B cell (primary cell): ENCODE data around the gene LIPF.
"Not testable (repeated sequence)": the region's sequence is repeated elsewhere in the genome, so short reads cannot be mapped to it uniquely, and the experiment has no call there.

Experiments
- EZH2 ChIP-seq: IDR thresholded peaks from 2 replicates; pipeline ENCODE4 v1.6.1; 2012; ENCODE audit warnings: borderline replicate concordance, low read depth, mild to moderate bottlenecking, moderate library complexity, low read length; ENCODE audit not compliant: insufficient read depth, poor library complexity, severe bottlenecking
- TF ChIP-seq, protein P1 (sequence below): fragments of 200-600 bp; IDR thresholded peaks from one replicate; pipeline ENCODE4 v1.8.0; 2022; ENCODE audit warnings: antibody characterized with exemption, mild to moderate bottlenecking

DNA sequence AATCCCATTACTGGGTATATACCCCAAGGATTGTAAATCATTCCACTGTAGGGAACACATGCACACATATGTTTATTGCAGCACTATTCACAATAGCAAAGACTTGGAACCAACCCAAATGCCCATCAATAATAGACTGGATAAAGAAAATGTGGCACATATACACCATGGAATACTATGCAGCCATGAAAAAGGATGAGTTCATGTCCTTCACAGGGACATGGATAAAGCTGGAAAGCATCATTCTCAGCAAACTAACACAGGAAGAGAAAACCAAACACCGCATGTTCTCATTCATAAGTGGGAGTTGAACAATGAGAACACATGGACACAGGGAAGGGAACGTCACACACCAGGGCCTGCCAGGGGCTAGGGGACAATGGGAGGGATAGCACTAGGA is 1.1 kb upstream of the LIPF start:
- TF ChIP-seq, protein P1, sequence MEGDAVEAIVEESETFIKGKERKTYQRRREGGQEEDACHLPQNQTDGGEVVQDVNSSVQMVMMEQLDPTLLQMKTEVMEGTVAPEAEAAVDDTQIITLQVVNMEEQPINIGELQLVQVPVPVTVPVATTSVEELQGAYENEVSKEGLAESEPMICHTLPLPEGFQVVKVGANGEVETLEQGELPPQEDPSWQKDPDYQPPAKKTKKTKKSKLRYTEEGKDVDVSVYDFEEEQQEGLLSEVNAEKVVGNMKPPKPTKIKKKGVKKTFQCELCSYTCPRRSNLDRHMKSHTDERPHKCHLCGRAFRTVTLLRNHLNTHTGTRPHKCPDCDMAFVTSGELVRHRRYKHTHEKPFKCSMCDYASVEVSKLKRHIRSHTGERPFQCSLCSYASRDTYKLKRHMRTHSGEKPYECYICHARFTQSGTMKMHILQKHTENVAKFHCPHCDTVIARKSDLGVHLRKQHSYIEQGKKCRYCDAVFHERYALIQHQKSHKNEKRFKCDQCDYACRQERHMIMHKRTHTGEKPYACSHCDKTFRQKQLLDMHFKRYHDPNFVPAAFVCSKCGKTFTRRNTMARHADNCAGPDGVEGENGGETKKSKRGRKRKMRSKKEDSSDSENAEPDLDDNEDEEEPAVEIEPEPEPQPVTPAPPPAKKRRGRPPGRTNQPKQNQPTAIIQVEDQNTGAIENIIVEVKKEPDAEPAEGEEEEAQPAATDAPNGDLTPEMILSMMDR: not testable (repeated sequence)
- TF ChIP-seq EZH2: not testable (repeated sequence)
